HL-60/S4 (cell line): ENCODE data around the gene HIRA.

Experiments used
- in situ Hi-C: fragments of 300-500 bp; cut with MboI; formaldehyde crosslinking; loops from 2 replicates; pipeline ENCODE4 v1.14.3; 2022; ENCODE audit warnings: low sequenced_read_pairs

Gene HIRA, protein sequence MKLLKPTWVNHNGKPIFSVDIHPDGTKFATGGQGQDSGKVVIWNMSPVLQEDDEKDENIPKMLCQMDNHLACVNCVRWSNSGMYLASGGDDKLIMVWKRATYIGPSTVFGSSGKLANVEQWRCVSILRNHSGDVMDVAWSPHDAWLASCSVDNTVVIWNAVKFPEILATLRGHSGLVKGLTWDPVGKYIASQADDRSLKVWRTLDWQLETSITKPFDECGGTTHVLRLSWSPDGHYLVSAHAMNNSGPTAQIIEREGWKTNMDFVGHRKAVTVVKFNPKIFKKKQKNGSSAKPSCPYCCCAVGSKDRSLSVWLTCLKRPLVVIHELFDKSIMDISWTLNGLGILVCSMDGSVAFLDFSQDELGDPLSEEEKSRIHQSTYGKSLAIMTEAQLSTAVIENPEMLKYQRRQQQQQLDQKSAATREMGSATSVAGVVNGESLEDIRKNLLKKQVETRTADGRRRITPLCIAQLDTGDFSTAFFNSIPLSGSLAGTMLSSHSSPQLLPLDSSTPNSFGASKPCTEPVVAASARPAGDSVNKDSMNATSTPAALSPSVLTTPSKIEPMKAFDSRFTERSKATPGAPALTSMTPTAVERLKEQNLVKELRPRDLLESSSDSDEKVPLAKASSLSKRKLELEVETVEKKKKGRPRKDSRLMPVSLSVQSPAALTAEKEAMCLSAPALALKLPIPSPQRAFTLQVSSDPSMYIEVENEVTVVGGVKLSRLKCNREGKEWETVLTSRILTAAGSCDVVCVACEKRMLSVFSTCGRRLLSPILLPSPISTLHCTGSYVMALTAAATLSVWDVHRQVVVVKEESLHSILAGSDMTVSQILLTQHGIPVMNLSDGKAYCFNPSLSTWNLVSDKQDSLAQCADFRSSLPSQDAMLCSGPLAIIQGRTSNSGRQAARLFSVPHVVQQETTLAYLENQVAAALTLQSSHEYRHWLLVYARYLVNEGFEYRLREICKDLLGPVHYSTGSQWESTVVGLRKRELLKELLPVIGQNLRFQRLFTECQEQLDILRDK

DNA sequence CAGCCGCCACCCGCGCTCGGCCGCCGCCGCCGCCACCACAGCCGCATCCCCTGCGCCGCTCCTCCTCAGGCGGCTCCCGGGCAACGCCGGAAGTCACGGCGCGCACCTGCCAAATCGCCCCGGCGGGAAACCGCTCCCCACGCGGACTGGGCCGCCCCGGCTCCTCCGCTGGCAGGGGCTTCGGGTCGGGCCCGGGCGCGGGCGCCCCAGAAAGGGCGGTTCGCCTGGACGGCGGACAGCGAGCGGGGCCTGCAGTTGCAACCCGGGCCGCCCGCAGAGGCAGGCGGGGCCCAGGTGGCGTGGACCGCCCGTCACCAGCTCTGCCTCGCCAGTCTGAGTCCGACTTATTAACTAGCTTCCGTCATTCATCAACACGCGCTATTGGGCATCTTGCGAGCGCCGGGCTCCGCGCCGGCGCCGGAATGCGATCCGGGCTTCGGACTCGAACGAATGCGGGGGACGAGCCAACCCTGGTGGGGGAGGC, at the start of gene HIRA:
HIRA (minus strand) TSS at position 85 of the 484 bp plus-strand sequence. CDS start 257 bp downstream, outside the sequence.
- in situ Hi-C loops = no loop called here

DNA sequence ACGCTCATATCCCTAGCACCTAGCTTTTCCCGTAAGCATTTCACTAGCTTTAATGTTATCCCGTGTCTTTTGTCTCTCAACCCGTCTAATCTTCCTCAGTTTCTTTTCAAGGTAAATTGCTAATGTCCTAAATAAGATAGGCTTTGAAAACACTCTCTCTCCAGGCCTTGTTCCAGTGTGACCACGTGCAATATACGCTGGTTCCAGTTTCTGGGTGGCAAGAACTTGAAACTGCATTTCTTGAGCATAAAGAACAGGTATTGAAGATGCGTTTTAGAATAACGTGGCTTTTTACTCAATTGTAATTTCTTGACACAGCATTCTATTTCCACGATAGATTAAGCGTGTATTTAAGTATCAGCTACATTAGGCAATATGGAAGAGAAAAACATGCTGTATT, 49.3 kb upstream of the HIRA start:
- in situ Hi-C loops = no loop called here

DNA sequence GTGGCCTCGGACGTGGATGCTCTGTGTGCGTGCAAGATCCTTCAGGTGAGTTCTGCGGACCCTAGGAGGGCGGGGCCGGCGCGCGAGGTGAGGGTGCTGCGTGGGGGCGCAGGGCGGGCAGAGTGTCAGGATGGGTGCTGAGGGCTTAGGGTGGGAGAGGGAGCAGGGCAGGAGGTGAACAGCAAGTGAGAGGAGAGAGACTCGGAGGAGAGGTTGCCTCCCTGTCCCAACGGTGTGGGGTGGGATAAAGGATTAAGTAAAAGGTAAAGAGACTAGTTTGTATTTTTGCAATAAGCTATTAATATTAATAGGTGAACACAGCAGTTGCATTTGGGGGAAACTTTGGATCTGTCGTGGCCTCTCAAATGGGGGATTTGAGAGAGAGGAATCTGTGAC, 48.6 kb upstream of the HIRA start:
- in situ Hi-C loops = no loop called here

DNA sequence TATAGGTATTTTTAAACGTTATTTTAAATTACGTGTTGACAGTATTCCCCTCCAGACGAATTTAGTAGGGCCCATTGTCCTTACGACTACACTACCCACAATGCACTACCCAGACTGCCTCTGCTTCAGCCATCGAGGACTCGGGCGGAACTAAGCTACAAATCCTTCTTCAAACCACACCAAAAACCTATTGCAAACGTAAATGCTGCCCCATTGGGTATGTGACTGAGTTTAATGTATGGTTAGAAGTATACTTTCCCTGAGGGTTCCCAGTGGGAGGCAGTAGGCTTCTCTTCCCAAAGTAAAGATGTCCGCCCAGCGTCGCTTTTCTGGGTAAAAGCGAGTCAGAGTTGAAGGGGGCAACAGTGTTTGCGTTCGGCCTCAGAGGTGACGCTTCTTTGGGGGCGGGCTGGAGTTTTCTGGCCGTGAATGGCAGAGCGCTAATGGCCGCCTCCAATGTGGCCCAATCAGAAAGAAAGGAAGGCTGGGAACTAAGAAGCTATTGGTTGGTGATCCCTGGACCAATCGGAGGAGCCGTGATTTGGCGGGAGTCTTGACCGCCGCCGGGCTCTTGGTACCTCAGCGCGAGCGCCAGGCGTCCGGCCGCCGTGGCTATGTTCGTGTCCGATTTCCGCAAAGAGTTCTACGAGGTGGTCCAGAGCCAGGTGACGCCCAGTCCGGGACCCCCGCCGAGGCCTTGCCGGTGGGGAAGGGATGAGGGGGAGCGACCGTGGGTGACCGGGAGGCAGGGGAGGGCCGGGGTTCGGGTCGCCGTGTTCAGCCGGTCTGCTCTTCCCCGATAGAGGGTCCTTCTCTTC, 48.0 kb upstream of the HIRA start, which contains the start of gene CDC45:
CDC45 (plus strand) TSS at position 566 of the 818 bp plus-strand sequence; CDS start at position 615, 49 bp downstream.
- in situ Hi-C loops = no loop called here

DNA sequence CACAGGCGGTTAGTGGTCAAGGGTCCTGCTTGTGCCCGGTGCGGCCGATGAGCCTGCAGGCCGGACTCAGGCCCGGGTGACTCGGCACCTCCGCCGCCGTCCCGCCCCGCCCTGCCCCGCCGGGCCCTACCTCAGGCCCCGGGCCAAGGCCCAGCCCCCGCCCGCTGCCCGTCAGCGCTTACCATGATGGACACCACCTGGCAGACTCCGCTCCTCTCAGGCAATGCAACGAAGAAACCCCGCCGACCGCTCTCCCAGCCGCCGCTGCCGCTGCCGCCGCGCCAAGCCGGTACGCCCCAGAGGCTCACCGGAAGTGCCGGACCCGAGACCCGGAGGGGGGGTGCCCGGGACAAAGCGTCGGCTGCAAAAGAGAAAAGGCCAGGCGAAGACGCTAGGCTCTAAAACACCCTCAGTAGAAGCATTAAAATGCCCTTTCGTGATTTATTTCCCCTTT, 47.4 kb upstream of the HIRA start, which contains the start of gene UFD1:
UFD1 (minus strand) TSS at position 293 of the 454 bp plus-strand sequence; CDS start at position 185, 108 bp downstream.
- in situ Hi-C loops = no loop called here

DNA sequence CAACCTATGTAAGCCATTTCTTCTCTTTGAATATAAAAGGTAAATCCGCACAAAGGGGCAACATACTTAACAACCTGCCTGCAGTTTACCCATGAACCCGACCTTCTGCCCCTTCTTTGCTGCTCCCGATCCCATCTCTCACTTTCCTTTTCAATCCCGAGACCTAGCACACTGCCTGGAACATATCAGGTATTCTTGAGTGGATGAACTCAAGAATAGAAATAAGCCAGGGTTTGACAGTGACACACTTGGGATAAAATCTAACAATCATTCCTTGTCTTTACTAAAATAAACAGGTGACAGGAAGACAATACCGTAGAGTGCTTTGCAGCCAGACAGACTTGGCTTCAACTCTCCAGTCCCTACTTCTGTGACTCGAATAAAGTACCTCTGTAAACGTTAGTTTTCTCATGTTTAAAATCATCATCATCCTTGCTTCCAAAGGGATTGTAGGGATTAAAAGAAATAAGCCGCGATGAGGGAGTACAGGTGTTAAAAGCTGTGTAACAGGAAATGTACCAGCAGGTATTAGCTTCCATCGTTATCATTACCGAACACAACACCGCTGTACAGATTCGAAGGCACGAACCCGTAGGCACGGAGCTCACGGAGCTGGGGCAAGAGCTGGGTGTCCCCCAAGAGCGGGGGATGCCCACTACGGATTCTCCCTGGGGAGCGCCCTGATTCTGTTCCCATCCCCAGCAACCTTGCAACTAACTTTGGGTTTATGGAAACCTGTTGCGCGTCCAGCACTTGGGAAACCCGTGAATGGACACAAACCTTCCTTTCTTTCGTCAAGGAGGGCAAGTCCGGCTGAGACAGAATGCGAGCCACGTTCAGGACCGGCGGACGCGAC, 46.7 kb upstream of the HIRA start:
- in situ Hi-C loops = no loop called here

DNA sequence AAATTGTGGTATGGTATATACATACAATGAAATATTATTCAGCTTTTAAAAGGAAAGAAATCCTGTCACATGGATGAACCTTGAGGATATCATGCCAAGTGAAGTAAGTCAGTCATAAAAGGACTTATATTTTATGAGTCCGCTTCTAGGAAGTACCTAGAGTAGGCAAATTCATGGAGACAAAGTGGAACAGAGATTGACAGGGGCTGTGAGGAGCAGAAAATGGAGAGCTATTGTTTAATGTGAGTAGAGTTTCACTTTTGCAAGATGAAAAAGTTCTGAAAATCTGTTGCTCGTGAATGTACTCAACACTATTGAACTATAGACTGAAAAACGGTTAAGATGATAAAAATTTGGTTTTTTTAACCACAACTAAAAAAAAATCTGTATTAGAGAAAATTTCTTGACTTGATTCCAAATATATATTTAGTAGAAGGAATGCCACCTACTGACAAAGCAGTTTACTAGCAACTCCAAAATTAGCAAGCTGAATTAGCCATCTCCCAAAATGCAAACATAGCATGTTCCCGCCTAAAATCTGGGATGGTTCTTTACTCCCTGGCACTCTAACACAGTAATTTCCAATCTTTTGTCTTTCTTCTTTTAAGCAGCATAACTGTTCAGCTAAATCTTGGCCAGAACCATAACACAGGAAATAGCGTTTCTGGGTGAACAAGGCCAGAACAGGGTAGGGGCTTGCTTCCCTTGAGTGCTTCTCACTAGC, 46.0 kb upstream of the HIRA start:
- in situ Hi-C loops = no loop called here

DNA sequence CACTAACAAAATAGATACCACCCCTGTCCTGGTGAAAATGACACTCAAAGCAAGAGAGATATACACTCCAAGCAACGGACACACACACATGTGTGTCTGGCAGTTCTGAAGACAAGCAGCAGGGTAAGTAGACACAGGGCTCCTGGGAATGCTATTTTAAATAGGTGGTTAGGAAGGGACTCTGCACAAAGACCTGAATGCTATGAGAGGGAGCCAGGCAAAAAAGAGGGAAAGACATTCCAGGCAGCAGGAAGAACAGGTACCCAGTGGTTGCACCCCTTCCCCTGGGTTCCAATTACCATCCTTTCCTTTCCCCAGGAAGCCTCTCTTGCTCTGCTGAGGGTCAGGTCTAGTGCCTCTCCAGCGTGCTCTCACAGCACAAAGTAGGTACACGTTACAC, 44.5 kb upstream of the HIRA start:
- in situ Hi-C loops = no loop called here

DNA sequence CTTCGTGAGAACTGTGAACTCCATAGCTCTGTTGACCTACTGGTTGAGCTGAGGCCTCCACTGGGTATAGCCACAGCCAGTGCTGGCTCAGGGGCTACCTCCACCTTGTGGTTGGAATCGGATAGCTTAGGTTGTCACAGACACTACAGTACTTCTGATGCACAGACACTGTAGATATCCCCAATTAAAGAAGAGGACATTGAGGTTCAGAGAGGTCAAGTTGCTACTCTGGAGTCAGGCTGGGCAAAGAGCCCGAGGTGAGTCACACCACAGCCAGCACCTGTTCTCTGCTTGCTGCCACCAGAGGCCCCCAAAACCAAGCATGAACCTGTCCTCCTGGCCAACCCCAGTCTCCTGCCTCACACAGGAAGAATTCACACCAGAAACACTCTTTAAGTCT, 42.0 kb upstream of the HIRA start:
- in situ Hi-C loops = loop anchor here (25.0 kb wide), 1 partner anchor 511 kb away; no protein-coding TSS in a partner anchor

DNA sequence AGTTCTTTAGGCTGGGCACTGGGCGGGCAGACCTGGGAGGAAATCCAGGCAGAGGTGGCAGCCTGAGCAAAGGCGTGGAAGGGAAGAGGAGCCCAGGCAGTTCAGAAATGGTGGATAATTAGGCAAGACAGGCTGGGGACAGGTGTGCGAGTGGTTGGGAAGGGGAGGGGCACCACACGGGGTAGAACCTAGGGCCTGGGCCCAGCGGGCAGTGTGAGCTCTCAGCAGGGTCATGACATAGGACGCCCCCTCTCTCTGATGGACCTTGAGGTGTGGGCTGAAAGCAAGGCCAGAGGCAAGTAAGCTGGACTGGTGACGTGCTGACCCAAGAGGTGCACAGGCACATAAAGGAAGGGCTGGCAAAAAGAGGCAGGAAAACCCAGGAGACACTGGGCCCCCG, 40.7 kb upstream of the HIRA start:
- in situ Hi-C loops = loop anchor here (25.0 kb wide), 1 partner anchor 510 kb away; no protein-coding TSS in a partner anchor

DNA sequence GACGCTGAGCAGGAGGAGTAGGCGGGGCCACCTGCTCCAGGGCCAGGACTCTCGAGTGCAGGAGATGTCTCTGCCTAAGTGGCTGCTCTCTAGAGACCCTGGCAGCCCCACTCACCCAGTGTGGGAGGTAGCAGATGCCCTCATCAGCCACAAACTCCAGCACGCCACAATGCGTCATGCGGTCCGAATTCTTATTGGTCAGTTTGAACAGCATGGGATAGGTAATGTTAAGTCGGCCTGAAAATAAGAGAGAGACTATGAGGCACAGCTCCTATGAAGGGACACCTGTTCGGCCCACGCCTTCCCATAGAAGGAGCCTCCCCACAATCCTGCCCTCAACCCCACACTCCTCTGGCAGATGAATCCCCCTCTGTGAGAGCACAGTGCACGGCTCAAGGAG, 40.0 kb upstream of the HIRA start:
- in situ Hi-C loops = loop anchor here (25.0 kb wide), 1 partner anchor 509 kb away; no protein-coding TSS in a partner anchor

DNA sequence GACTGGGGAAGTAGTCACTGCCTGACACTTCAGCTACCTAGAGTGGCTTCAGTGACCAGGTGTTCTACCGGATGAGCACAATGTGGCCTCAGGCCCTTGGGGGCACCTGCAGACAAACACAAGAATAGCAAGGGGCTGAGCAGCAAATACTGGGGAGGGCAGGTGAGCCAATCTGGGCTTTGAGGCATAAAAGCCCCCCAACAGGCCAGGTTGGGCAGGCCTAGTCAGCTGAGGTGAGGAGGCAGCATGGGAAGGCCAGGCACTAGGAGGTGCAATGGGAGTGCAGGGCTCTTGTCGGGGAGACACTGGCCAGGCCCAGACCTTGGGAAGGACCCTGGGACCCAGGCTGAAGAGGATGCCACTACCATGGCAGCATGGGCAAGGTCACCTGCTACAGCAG, 38.5 kb upstream of the HIRA start:
- in situ Hi-C loops = loop anchor here (25.0 kb wide), 1 partner anchor 508 kb away; no protein-coding TSS in a partner anchor

DNA sequence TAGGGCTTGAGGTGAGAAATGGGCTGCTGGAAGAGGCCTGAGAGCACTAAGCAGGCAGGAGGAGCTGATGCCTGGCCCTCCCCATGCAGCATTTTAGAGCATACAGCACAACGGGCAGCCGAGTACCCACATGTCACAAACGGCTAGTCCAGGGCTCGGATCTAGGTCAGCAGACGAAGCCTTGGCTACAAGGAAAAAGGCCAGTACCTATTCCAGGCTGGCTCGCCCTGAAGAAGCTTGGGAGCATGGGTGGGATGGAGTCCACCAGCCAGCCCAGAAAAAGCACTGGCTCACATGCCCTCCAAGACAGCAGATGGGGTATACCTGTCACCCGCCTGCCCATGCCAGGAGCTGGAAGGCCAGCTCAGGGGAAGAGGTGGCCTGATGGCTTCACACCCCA, 37.9 kb upstream of the HIRA start:
- in situ Hi-C loops = loop anchor here (25.0 kb wide), 1 partner anchor 507 kb away; no protein-coding TSS in a partner anchor

DNA sequence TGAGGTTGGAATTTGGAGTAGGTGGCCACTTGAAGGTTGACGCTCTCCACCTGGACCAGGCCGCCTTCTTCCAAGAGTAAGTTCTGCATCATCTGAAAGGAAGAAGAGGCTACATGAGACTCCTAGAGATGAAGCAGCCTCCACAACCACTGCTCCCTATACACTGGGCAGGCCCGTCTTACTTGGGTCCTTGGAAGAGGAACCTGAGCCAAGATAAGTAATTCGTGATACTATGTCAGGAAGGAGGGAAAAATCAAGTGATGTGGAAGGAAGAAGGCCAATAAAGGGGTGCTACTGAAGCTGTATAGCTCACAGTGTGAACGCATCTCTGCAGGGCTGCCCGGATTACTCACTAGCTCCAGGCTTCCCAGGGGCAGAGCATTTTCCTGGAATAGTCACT, 36.4 kb upstream of the HIRA start:
- in situ Hi-C loops = loop anchor here (25.0 kb wide), 1 partner anchor 506 kb away; no protein-coding TSS in a partner anchor

DNA sequence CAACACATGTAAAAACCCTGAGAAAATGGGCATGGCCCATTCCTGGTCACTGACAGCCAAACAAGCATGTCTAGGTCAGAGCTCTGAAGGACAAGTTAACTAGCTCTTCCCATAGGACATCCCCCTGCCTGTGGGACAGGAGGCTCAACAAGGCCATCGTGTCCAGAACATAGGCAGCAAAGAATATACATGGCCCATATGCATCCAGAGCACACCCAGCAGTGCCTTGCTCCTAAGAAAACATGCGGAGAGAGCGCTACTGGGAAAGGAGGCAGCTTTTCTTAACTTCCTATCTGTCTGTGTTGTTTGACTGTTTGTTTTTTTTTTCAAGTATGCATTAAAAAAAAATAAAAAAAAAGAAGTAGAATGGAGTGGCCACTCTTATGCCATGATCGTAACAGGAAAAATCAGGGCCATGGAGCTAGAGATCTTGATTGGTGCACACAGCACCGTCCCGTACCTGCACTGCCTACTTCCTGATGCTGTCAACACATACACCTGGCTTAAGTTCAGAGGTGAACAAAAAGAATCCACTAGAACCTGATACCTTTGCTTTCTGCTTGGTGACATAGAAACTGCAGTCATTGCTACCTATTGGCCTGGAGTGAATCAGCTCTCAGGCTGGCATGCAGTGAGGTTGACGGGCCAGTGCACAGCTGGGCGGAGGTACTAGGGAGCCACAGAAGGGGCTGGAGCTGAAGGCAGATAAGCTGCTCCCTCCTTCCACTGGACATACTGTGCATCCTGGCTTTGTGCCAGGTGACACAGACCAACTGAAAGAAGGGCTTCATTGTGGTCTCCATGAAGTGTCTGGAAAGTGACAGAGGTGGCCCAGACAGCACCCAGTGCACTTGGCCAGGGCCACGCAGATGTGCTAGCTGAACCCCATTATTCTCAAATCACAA, 35.6 kb upstream of the HIRA start:
- in situ Hi-C loops = loop anchor here (25.0 kb wide), 1 partner anchor 505 kb away; no protein-coding TSS in a partner anchor

DNA sequence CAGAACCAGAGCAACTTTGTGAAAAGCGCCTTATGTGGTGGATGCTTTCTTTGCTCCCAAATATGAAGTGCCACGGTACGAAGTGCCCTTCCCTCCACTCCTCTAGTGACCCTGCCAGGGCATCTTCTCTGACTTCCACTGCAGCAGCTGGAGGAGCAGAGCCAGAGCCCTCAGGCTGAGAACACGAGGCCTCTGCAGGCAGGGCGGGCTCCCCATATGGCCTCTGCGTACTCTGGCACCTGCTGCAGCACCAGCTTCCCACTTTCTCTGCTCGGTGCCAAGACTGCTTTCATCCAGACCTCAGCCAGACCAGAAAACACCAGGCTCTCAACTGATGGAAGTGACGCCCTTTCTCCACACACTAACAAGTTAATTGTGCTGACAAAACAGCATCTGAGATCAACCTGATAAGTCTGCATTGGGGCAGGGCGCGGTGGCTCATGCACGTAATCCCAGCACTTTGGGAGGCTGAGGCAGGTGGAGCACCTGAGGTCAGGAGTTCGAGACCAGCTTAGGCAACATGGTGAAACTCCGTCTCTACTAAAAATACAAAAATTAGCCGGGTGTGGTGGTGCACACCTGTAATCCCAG, 34.7 kb upstream of the HIRA start:
- in situ Hi-C loops = loop anchor here (25.0 kb wide), 1 partner anchor 504 kb away; no protein-coding TSS in a partner anchor

DNA sequence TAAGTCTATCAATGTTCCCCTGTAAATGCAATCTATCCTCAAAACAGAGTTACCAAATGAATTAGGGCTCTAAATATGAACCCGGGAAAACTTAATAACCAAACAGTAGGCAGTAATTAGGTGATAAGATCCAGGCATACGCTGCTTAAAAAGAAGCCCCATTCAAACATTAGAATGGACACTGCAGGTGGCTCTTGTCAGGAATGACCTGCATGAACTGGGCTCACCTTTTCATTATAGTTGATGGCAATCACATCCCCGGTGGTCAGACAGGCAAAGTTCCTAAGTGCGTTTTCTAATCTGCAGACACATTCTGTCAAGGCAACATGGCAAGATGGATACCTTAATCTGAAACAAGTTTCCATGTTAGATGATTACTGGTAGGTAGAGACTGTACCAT, 33.4 kb upstream of the HIRA start:
- in situ Hi-C loops = loop anchor here (25.0 kb wide), 1 partner anchor 503 kb away; no protein-coding TSS in a partner anchor
